ENCODE results near the gene TM7SF3.
"Not testable (repeated sequence)": the region's sequence is repeated elsewhere in the genome, so short reads cannot be mapped to it uniquely, and the experiment has no call there.

DNA sequence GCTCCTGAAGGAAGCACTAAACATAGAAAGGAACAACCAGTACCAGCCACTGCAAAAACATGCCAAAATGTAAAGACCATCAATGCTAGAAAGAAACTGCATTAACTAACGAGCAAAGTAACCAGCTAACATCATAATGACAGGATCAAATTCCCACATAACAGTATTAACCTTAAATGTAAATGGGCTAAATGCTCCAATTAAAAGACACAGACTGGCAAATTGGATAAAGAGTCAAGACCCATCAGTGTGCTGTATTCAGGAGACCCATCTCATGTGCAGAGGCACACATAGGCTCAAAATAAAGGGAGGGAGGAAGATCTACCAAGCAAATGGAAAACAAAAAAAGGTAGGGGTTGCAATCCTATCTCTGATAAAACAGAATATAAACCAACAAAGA, 27.8 kb upstream of the TM7SF3 start:
- TF ChIP-seq, protein P1, sequence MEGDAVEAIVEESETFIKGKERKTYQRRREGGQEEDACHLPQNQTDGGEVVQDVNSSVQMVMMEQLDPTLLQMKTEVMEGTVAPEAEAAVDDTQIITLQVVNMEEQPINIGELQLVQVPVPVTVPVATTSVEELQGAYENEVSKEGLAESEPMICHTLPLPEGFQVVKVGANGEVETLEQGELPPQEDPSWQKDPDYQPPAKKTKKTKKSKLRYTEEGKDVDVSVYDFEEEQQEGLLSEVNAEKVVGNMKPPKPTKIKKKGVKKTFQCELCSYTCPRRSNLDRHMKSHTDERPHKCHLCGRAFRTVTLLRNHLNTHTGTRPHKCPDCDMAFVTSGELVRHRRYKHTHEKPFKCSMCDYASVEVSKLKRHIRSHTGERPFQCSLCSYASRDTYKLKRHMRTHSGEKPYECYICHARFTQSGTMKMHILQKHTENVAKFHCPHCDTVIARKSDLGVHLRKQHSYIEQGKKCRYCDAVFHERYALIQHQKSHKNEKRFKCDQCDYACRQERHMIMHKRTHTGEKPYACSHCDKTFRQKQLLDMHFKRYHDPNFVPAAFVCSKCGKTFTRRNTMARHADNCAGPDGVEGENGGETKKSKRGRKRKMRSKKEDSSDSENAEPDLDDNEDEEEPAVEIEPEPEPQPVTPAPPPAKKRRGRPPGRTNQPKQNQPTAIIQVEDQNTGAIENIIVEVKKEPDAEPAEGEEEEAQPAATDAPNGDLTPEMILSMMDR (IDR thresholded peaks at IDR 0.05), result not testable (repeated sequence)
- not testable (repeated sequence) for TF ChIP-seq EP300 (IDR thresholded peaks at IDR 0.05; ENCODE audit: low read depth); POLR2A (IDR thresholded peaks at IDR 0.05); POLR2AphosphoS5 (IDR thresholded peaks at IDR 0.05)

All from transverse colon (tissue), 4 donors.